ENCODE measurements around the gene PIAS1.
"Not testable (repeated sequence)": the region's sequence is repeated elsewhere in the genome, so short reads cannot be mapped to it uniquely, and the experiment has no call there.

The PIAS1 gene

GRCh38 chr15:68211656-68212320 is 157.7 kb downstream of the PIAS1 start:
- Histone ChIP-seq H3F3A (ENCODE audit: insufficient read depth) (peaks cover 8% of the 10 kb centered on the region), H3K36me3 (ENCODE audit: low read length) (0 out of 2 replicates have a peak, but pooled peaks cover 3% of the 10 kb centered on the region), H3K9ac (ENCODE audit: low read length) (no peak overlapping the region), H4K20me1 (ENCODE audit: low read depth, low read length) (no peaks in the 10 kb centered on the region), H3K79me2 (ENCODE audit: insufficient read depth, low read length) (peaks cover 50% of the 10 kb centered on the region), H3K4me3 (ENCODE audit: insufficient read depth, low read length, poor library complexity, severe bottlenecking) (no peak overlapping the region), H3K27ac (ENCODE audit: low read depth, low read length) (no peak overlapping the region), H3K4me2 (ENCODE audit: low read depth, low read length, poor library complexity, severe bottlenecking) (no peak overlapping the region), H3K9me3 (ENCODE audit: insufficient read depth, low read length) (no peaks in the 10 kb centered on the region), H2AFZ (ENCODE audit: low read depth, low read length, severe bottlenecking) (no peak overlapping the region), H3K9me2 (replicated peaks; ENCODE audit: insufficient read depth, low read length) (no peaks in the 10 kb centered on the region), H3K27me3 (ENCODE audit: low read length) (no peaks in the 10 kb centered on the region)
- TF ChIP-seq EZH2phosphoT487 (conservative IDR thresholded peaks at IDR 0.05; ENCODE audit: low read length) (no peak), CTCF (IDR thresholded peaks at IDR 0.05; ENCODE audit: insufficient read depth, low read length, poor library complexity, severe bottlenecking) (no peak)

GRCh38 chr15:68213491-68213845 is 159.4 kb downstream of the PIAS1 start:
- not testable (repeated sequence) for H3K9ac ChIP-seq (ENCODE audit: low read length); H3K4me3 ChIP-seq (ENCODE audit: insufficient read depth, low read length, poor library complexity, severe bottlenecking); H2AFZ ChIP-seq (ENCODE audit: low read depth, low read length, severe bottlenecking); H3F3A ChIP-seq (ENCODE audit: insufficient read depth); H3K27ac ChIP-seq (ENCODE audit: low read depth, low read length); H4K20me1 ChIP-seq (ENCODE audit: low read depth, low read length); H3K36me3 ChIP-seq (ENCODE audit: low read length); H3K27me3 ChIP-seq (ENCODE audit: low read length); H3K9me3 ChIP-seq (ENCODE audit: insufficient read depth, low read length); H3K4me2 ChIP-seq (ENCODE audit: low read depth, low read length, poor library complexity, severe bottlenecking); H3K9me2 ChIP-seq (replicated peaks; ENCODE audit: insufficient read depth, low read length)
- H3K79me2 ChIP-seq (ENCODE audit: insufficient read depth, low read length): peaks cover 53% of the 10 kb centered on the region

GRCh38 chr15:68213991-68214837 is 160.1 kb downstream of the PIAS1 start:
- peaks cover 8% of the 10 kb centered on the region for H3F3A ChIP-seq (ENCODE audit: insufficient read depth)

More at GRCh38 chr15:68213991-68214837, 160.1 kb downstream of the PIAS1 start:
- Histone ChIP-seq H4K20me1 (ENCODE audit: low read depth, low read length) (no peaks in the 10 kb centered on the region), H2AFZ (ENCODE audit: low read depth, low read length, severe bottlenecking) (no peak overlapping the region), H3K79me2 (ENCODE audit: insufficient read depth, low read length) (peaks cover 53% of the 10 kb centered on the region), H3K9ac (ENCODE audit: low read length) (no peak overlapping the region), H3K9me2 (replicated peaks; ENCODE audit: insufficient read depth, low read length) (no peaks in the 10 kb centered on the region), H3K9me3 (ENCODE audit: insufficient read depth, low read length) (no peaks in the 10 kb centered on the region), H3K4me3 (ENCODE audit: insufficient read depth, low read length, poor library complexity, severe bottlenecking) (no peak overlapping the region), H3K27ac (ENCODE audit: low read depth, low read length) (no peak overlapping the region), H3K4me2 (ENCODE audit: low read depth, low read length, poor library complexity, severe bottlenecking) (no peak overlapping the region), H3K36me3 (ENCODE audit: low read length) (0 out of 2 replicates have a peak, but pooled peaks cover 5% of the 10 kb centered on the region), H3K27me3 (ENCODE audit: low read length) (no peaks in the 10 kb centered on the region)
- TF ChIP-seq EZH2phosphoT487 (conservative IDR thresholded peaks at IDR 0.05; ENCODE audit: low read length) (no peak), CTCF (IDR thresholded peaks at IDR 0.05; ENCODE audit: insufficient read depth, low read length, poor library complexity, severe bottlenecking) (no peak)

All from SU-DHL-6 (cell line).